ENCODE data around the gene TRIM71. TPM values are rescaled to one million over a fixed set of nuclear protein-coding genes. Genes with fewer than 3 reads are reported as not detected.

Gene TRIM71
- total and polyA plus RNA-seq, 2 of the 13 experiments (the other 11 are each of a cell fraction or from before 2014, with no cell fraction given) = 21.7 to 76.9 TPM

DNA sequence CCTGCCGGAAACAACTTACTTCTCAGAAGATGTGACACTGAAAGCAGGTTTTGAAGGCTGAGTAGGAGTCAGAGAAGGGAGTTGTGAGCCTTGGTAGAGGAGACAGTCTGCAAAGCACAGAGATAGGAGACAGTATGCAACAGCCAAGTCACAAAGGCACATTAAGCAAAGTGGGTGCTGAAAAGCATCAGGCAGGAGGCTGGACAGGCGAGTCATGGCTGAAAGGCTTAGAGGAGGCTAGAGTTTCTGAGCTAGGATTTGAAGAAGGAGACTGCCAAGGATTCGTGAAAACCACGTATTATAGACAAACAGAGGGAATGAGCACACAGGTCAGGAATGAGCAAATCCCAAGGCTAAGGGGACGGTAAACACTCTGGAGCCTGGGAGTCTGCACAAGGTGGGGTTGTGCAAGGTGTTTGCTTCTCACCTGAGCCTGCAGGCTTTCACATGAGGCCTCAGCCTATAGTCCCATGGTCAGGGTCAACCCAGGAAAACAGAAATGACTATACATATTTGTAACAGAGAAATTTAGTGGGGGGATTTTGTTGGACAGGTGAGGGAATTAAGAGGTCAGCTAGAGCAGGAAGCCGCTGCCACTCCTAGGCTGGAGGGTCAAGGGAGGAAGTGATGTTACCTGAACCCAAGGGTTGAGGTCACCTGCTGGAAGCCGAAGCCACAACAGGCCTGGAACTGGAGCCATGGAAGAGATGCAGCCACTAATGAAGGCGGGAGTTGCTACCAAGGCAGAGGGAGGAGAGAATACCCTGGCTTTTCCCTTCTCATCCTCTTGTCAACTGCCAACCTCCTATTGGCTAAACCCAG lies 23.1 kb upstream of the TRIM71 start (continued):
- peak; percentile 71; the same call in 1 of the 2 replicates for TF ChIP-seq ZNF607 (CRISPR knock-in tag; IDR thresholded peaks at IDR 0.05; ENCODE audit: borderline replicate concordance)
- no peak for TF ChIP-seq HMGA1 (CRISPR knock-in tag; conservative IDR thresholded peaks at IDR 0.05)
- 0 out of 2 replicates have a peak, but pooled peaks have one; percentile 25 for TF ChIP-seq SMAD3 (CRISPR knock-in tag; IDR thresholded peaks at IDR 0.05)
- no peak for TF ChIP-seq NONO (IDR thresholded peaks at IDR 0.05)
- no peak; the same call in 1 of the 2 replicates for TF ChIP-seq NONO (CRISPR knock-in tag; conservative IDR thresholded peaks at IDR 0.05)
- TF ChIP-seq SKI (IDR thresholded peaks at IDR 0.05; ENCODE audit: partially characterized antibody) = peak; percentile 85
- 0 out of 2 replicates have a peak, but pooled peaks have one; percentile 19 for TF ChIP-seq KDM2A (CRISPR knock-in tag; IDR thresholded peaks at IDR 0.05; ENCODE audit: borderline replicate concordance, low read depth)
- peak; percentile 46; the same call in 1 of the 2 replicates for TF ChIP-seq THAP9 (CRISPR knock-in tag; IDR thresholded peaks at IDR 0.05; ENCODE audit: borderline replicate concordance)
- peak; percentile 91 for TF ChIP-seq FOSL2 (CRISPR knock-in tag; IDR thresholded peaks at IDR 0.05)
- TF ChIP-seq SP4 (CRISPR knock-in tag; IDR thresholded peaks at IDR 0.05) = peak; percentile 65; the same call in 1 of the 2 replicates
- TF ChIP-seq ZXDC (CRISPR knock-in tag; IDR thresholded peaks at IDR 0.05) = no peak
- TF ChIP-seq TEAD3 (CRISPR knock-in tag; optimal IDR thresholded peaks at IDR 0.05; ENCODE audit: borderline replicate concordance) = peak; percentile 82
- TF ChIP-seq ELF1 (CRISPR knock-in tag; IDR thresholded peaks at IDR 0.05) = peak; percentile 16; the same call in 1 of the 2 replicates
- TF ChIP-seq AHR (CRISPR knock-in tag; IDR thresholded peaks at IDR 0.05) = no peak
- no peak for TF ChIP-seq RBM39 (IDR thresholded peaks at IDR 0.05; ENCODE audit: low read depth, low read length, poor library complexity, severe bottlenecking)
- peak; percentile 73; the same call in 1 of the 2 replicates for TF ChIP-seq BRD4 (CRISPR knock-in tag; IDR thresholded peaks at IDR 0.05)
- TF ChIP-seq KDM6A (CRISPR knock-in tag; IDR thresholded peaks at IDR 0.05; ENCODE audit: low read depth) = peak; percentile 66
- peak in 1 of 2 experiments; percentile 25; a peak in 2 of 4 replicates for TF ChIP-seq NR2F1 (CRISPR knock-in tag; IDR thresholded peaks at IDR 0.05)
- peak; percentile 95 for TF ChIP-seq FOXP4 (CRISPR knock-in tag; IDR thresholded peaks at IDR 0.05)
- TF ChIP-seq HDAC2 (CRISPR knock-in tag; IDR thresholded peaks at IDR 0.05) = peak; percentile 86

Measured in HepG2 (cell line).